NCI-H345 treated with DMSO at 0.1 percent for 48 hours (cell line): ENCODE measurements around the gene CTSF.

ENCODE experiments used
- DNase-seq: peaks from one replicate; lab custom pipeline; 2025; ENCODE audit not compliant: unreplicated experiment; lab: John Stamatoyannopoulos, UW

The CTSF gene

DNA sequence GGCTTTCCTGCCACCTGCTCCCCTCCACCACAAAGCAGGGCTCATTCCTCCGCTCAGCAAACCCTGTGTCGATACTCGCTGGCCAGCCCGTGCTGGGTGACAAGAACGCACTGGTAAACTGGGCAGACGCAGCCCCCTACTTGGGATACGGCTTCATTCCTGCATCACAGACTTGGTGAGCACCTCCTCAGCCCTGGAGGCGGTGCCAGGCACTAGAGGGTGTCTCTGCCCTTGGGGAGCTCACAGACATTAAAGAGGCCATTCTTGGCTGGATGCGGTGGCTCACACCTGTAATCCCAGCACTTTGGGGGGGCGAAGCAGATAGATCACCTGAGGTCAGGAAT is 28.6 kb downstream of the CTSF start:
- DNase-seq: no peak

DNA sequence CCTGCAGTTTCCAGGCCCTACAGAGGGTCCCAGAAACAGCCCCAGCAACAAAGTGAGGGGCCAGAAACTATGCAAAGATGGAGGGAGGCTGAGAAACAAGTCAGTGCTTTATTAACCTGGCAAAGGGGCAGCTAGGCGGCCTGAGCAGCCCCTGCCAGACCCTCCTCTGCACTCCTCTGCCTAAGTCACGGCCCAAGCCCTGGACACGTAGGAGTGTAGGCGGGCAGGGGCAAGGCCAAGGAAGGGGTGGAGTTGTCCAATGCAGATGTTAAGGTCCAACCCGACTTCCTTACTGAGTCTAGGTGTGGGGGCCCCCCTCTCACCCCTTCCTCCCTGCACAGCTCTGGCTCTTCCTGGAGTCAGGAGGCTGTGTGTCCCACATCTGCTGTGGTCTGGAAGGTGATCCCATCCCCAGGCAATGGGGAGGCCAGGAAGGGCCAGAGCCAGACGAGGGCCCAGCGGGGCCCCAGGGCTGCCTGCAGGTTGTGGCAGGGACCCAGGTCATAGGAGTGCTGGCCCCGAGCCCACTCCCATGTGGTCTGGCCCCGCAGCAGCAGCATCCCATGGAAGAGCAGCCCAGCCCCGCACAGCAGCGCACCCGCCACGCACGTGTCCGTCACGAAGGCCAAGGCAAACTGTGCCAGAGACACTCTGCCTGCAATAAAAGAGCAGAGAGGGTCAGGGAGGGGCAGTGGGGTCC is 29.1 kb downstream of the CTSF start:
- no peak for DNase-seq

DNA sequence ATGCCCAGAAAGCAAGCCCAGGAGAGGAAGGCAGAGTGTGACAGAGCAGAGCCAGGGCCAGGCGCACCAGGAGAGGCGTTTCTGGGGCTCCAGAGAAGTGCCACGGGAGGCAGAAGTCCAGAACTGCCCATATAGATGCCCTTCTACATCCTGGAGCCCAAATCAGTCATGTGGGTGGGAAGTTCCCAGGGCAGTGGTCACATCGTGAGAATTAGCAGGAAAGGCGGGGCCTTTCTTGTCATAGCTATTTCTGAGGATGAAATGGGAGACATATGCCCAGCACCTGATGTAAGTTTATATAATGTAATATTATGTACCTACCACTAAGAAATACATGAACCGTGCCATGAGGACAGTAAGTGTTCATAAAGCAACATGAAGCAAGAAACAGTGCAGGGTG is 35.6 kb downstream of the CTSF start:
- no peak for DNase-seq

- no peak for DNase-seq
Measured at GRCh38 chr11:66531841-66532240, 36.6 kb downstream of the CTSF start.

- DNase-seq: no peak
Measured at GRCh38 chr11:66530927-66531709, 37.3 kb downstream of the CTSF start.

GRCh38 chr11:66529655-66530054 is 38.8 kb downstream of the CTSF start:
- no peak for DNase-seq

- DNase-seq: no peak
Measured at GRCh38 chr11:66529069-66529468, 39.3 kb downstream of the CTSF start.

DNA sequence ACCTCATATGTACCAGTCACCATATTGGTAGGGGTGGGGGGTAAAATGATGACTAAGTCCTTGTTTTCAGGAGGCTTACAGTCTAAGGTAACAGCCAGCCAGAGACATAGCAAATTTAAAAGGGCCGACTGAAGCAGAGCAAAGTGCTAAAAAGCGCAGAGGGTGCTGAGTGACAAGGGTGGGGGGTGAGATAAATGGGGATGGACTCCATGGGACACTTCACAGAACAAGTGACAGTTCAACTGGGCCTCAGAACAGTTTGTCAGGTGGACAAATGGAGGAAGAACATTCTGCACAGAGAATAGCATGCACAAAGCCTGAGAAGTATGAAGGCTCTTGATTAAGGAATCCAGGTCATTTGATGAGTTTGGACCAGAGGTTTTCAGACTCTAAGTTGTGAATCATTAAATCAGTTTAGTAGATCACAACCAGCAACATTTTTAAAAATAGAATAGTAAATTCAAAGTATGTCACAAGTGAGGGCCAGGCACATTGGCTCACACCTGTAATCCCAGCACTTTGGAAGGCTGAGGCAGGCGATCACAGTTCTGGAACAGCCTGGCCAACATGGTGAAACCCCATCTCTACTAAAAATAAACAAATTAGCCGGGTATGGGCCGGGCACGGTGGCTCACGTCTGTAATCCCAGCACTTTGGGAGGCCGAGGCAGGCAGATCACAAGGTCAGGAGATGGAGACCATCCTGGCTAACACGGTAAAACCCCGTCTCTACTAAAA is 43.9 kb downstream of the CTSF start:
- DNase-seq: no peak

DNA sequence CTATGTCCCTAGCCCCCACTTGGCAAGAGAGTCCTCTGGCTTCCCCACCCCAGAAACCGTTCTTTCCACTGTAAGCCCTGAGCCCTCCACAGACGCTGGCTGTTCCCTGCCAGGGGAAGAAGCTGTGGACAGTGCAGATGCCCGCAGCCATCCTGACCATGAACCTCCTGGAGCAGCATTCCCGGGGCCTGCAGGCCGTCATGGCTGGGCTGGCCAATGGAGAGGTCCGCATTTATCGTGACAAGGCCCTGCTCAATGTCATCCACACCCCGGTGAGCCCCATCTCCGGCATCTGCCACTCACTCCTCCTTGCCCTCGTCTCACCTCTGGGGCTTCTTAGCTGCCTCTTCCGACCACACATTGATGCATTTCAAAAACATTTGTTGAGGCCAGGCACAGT is 44.8 kb downstream of the CTSF start:
- no peak for DNase-seq
